A549 (cell line): ENCODE results near the gene MARCHF10.

Source experiments
- EHMT2 ChIP-seq: fragments of 200-600 bp; sonication (generic); IDR thresholded peaks from 2 replicates; pipeline ENCODE4 v1.6.1; 2016; ENCODE audit warnings: antibody characterized with exemption, low read depth, mild to moderate bottlenecking, moderate library complexity
- EP300 ChIP-seq, 2 experiments: fragments of >200 bp; sonication (Bioruptor Twin); formaldehyde crosslinking; IDR thresholded peaks; 2 replicates in 1 of 2; 3 replicates in 1 of 2; pipeline ENCODE4 v1.6.1; 2016 to 2017
- HOXA7 ChIP-seq: fragments of 250-450 bp; sonication (Bioruptor Pico); IDR thresholded peaks from 2 replicates; pipeline ENCODE4 v1.5.0; 2020; ENCODE audit warnings: mild to moderate bottlenecking, moderate library complexity
- JUN ChIP-seq, 2 experiments: fragments of >200 bp; sonication (Bioruptor Twin); formaldehyde crosslinking; IDR thresholded peaks; 2 replicates in 1 of 2; 3 replicates in 1 of 2; pipeline ENCODE4 v1.6.1; 2016 to 2017
- KDM1A ChIP-seq: fragments of 200-600 bp; sonication (generic); IDR thresholded peaks from 2 replicates; pipeline ENCODE4 v1.6.1; 2016; ENCODE audit warnings: low read depth, mild to moderate bottlenecking
- MAZ ChIP-seq: fragments of 150-350 bp; IDR thresholded peaks from 2 replicates; pipeline ENCODE4 v1.6.1; 2014; ENCODE audit warnings: antibody characterized with exemption, low read depth, low read length, borderline replicate concordance
- POLR2A ChIP-seq: IDR thresholded peaks from 2 replicates; pipeline ENCODE4 v1.6.1; 2012; ENCODE audit warnings: mild to moderate bottlenecking, low read length
- SMC3 ChIP-seq: fragments of >200 bp; sonication (Bioruptor Twin); formaldehyde crosslinking; IDR thresholded peaks from 3 replicates; pipeline ENCODE4 v1.6.1; 2018; ENCODE audit warnings: inconsistent platforms
- TF ChIP-seq, protein P1 (sequence below): fragments of >200 bp; sonication (Bioruptor Twin); formaldehyde crosslinking; IDR thresholded peaks from 3 replicates; pipeline ENCODE4 v1.5.1; 2016
- TF ChIP-seq, protein P2 (sequence below): fragments of 150-350 bp; IDR thresholded peaks from 2 replicates; pipeline ENCODE4 v1.6.1; 2014; ENCODE audit warnings: low read depth, mild to moderate bottlenecking, low read length
- TF ChIP-seq, protein P3 (sequence below): IDR thresholded peaks from 2 replicates; pipeline ENCODE4 v1.6.1; 2012
- TF ChIP-seq, protein P4 (sequence below): fragments of 200-600 bp; sonication (generic); IDR thresholded peaks from 2 replicates; pipeline ENCODE4 v1.6.1; 2016; ENCODE audit warnings: antibody characterized with exemption, mild to moderate bottlenecking, moderate library complexity
- TF ChIP-seq, protein P5 (sequence below): IDR thresholded peaks from 2 replicates; pipeline ENCODE4 v1.6.1; 2012; ENCODE audit warnings: low read depth, borderline replicate concordance

DNA sequence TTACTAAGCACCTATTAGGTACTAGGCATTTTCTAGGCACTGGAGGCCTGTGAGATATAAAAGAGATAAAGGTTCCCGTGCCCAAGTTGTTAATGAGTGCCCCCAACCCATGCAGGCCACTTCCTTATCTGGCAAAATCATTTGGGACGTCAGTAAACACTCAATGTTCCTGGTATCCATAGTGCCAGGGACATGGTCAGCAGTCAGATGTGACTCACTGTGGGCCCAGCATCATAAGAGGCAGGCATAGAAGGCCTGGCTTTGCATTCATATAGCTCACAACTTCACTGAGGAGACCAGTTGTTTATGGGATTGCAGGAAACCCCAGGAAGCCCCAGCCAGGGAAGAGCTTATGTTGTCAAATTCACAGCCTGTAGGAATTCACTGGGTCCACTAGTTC, 99.5 kb downstream of the MARCHF10 start:
- no peak for TF ChIP-seq KDM1A
- TF ChIP-seq POLR2A, result no peak
- no peak for TF ChIP-seq MAZ
- TF ChIP-seq, protein P1, sequence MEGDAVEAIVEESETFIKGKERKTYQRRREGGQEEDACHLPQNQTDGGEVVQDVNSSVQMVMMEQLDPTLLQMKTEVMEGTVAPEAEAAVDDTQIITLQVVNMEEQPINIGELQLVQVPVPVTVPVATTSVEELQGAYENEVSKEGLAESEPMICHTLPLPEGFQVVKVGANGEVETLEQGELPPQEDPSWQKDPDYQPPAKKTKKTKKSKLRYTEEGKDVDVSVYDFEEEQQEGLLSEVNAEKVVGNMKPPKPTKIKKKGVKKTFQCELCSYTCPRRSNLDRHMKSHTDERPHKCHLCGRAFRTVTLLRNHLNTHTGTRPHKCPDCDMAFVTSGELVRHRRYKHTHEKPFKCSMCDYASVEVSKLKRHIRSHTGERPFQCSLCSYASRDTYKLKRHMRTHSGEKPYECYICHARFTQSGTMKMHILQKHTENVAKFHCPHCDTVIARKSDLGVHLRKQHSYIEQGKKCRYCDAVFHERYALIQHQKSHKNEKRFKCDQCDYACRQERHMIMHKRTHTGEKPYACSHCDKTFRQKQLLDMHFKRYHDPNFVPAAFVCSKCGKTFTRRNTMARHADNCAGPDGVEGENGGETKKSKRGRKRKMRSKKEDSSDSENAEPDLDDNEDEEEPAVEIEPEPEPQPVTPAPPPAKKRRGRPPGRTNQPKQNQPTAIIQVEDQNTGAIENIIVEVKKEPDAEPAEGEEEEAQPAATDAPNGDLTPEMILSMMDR, result no peak
- TF ChIP-seq, protein P2, sequence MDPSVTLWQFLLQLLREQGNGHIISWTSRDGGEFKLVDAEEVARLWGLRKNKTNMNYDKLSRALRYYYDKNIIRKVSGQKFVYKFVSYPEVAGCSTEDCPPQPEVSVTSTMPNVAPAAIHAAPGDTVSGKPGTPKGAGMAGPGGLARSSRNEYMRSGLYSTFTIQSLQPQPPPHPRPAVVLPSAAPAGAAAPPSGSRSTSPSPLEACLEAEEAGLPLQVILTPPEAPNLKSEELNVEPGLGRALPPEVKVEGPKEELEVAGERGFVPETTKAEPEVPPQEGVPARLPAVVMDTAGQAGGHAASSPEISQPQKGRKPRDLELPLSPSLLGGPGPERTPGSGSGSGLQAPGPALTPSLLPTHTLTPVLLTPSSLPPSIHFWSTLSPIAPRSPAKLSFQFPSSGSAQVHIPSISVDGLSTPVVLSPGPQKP, result no peak
- TF ChIP-seq, protein P3, sequence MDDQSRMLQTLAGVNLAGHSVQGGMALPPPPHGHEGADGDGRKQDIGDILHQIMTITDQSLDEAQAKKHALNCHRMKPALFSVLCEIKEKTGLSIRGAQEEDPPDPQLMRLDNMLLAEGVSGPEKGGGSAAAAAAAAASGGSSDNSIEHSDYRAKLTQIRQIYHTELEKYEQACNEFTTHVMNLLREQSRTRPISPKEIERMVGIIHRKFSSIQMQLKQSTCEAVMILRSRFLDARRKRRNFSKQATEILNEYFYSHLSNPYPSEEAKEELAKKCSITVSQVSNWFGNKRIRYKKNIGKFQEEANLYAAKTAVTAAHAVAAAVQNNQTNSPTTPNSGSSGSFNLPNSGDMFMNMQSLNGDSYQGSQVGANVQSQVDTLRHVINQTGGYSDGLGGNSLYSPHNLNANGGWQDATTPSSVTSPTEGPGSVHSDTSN, result no peak
- TF ChIP-seq, protein P4, sequence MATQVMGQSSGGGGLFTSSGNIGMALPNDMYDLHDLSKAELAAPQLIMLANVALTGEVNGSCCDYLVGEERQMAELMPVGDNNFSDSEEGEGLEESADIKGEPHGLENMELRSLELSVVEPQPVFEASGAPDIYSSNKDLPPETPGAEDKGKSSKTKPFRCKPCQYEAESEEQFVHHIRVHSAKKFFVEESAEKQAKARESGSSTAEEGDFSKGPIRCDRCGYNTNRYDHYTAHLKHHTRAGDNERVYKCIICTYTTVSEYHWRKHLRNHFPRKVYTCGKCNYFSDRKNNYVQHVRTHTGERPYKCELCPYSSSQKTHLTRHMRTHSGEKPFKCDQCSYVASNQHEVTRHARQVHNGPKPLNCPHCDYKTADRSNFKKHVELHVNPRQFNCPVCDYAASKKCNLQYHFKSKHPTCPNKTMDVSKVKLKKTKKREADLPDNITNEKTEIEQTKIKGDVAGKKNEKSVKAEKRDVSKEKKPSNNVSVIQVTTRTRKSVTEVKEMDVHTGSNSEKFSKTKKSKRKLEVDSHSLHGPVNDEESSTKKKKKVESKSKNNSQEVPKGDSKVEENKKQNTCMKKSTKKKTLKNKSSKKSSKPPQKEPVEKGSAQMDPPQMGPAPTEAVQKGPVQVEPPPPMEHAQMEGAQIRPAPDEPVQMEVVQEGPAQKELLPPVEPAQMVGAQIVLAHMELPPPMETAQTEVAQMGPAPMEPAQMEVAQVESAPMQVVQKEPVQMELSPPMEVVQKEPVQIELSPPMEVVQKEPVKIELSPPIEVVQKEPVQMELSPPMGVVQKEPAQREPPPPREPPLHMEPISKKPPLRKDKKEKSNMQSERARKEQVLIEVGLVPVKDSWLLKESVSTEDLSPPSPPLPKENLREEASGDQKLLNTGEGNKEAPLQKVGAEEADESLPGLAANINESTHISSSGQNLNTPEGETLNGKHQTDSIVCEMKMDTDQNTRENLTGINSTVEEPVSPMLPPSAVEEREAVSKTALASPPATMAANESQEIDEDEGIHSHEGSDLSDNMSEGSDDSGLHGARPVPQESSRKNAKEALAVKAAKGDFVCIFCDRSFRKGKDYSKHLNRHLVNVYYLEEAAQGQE, result no peak
- TF ChIP-seq, protein P5, sequence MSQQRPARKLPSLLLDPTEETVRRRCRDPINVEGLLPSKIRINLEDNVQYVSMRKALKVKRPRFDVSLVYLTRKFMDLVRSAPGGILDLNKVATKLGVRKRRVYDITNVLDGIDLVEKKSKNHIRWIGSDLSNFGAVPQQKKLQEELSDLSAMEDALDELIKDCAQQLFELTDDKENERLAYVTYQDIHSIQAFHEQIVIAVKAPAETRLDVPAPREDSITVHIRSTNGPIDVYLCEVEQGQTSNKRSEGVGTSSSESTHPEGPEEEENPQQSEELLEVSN, result no peak
- no peak for TF ChIP-seq EHMT2
- no peak for TF ChIP-seq SMC3
- TF ChIP-seq EP300 (IDR thresholded peaks at IDR 0.05), result no peak
- no peak for TF ChIP-seq JUN (IDR thresholded peaks at IDR 0.05)
- no peak for TF ChIP-seq HOXA7
